Measurements from ENCODE around the gene STIP1.

DNA sequence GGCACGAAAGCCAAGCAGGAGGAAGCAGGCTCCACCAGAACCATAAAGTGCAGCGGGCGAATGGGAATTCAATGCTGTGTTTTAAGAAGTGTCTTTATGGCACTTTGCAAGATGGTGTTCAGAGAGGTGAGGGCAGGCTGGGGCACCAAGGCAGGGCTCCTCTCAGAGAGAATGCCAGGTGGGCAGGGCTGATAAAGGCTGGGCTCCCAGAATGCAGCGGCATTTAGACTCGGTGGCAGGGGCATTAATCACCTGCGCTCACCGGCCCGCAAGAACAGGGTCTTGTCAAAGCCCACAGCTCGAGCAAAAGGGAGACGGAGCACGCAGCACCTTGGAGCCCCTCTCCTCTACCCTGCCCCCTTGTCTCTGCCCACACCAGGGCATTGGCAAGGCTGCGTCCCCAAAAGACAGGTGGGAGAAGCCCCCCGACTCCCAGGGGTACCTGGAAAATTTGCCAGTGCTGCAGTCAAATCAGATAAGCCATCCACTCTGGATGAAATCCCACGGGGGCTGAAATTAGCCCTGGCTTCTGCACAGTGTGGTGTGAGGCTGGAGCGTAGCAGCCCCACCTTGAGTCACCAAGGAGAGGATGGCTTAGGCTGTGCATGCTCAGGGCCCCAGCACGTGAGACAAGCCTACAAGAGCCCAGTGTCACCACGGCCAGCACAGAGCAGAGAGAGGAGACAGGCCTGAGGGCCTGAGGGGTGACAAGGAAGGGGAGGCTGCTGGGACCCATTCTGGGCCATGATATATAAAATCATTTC lies 28.2 kb upstream of the STIP1 start:
- TF ChIP-seq, protein P1, sequence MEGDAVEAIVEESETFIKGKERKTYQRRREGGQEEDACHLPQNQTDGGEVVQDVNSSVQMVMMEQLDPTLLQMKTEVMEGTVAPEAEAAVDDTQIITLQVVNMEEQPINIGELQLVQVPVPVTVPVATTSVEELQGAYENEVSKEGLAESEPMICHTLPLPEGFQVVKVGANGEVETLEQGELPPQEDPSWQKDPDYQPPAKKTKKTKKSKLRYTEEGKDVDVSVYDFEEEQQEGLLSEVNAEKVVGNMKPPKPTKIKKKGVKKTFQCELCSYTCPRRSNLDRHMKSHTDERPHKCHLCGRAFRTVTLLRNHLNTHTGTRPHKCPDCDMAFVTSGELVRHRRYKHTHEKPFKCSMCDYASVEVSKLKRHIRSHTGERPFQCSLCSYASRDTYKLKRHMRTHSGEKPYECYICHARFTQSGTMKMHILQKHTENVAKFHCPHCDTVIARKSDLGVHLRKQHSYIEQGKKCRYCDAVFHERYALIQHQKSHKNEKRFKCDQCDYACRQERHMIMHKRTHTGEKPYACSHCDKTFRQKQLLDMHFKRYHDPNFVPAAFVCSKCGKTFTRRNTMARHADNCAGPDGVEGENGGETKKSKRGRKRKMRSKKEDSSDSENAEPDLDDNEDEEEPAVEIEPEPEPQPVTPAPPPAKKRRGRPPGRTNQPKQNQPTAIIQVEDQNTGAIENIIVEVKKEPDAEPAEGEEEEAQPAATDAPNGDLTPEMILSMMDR (IDR thresholded peaks at IDR 0.05): no peak
- no peak for TF ChIP-seq POLR2A (IDR thresholded peaks at IDR 0.05)
